Dedifferentiated amniotic fluid mesenchymal stem cell (primary cell): ENCODE measurements around the gene SLC47A1.

ENCODE experiments used
- DNase-seq: peaks from one replicate; pipeline ENCODE4 v3.0.0-alpha.2; 2016; ENCODE audit errors: extremely low spot score

The SLC47A1 gene

GRCh38 chr17:19596869-19597268, 63.2 kb downstream of the SLC47A1 start:
- no peak for DNase-seq

- no peak for DNase-seq
Observed at GRCh38 chr17:19610311-19610710, 76.7 kb downstream of the SLC47A1 start.

GRCh38 chr17:19610879-19611278, 77.2 kb downstream of the SLC47A1 start:
- DNase-seq, result no peak

- DNase-seq, result no peak
Observed at GRCh38 chr17:19613979-19614378, 80.3 kb downstream of the SLC47A1 start.

GRCh38 chr17:19614900-19615299, 81.2 kb downstream of the SLC47A1 start:
- DNase-seq, result no peak

- no peak for DNase-seq
Observed at GRCh38 chr17:19618015-19618414, 84.4 kb downstream of the SLC47A1 start.

- no peak for DNase-seq
Observed at GRCh38 chr17:19619705-19620325, 86.2 kb downstream of the SLC47A1 start.

GRCh38 chr17:19621697-19622096, 88.0 kb downstream of the SLC47A1 start:
- DNase-seq, result no peak

GRCh38 chr17:19626079-19626478, 92.4 kb downstream of the SLC47A1 start:
- no peak for DNase-seq
